ENCODE measurements around the gene LCA5L.

DNA sequence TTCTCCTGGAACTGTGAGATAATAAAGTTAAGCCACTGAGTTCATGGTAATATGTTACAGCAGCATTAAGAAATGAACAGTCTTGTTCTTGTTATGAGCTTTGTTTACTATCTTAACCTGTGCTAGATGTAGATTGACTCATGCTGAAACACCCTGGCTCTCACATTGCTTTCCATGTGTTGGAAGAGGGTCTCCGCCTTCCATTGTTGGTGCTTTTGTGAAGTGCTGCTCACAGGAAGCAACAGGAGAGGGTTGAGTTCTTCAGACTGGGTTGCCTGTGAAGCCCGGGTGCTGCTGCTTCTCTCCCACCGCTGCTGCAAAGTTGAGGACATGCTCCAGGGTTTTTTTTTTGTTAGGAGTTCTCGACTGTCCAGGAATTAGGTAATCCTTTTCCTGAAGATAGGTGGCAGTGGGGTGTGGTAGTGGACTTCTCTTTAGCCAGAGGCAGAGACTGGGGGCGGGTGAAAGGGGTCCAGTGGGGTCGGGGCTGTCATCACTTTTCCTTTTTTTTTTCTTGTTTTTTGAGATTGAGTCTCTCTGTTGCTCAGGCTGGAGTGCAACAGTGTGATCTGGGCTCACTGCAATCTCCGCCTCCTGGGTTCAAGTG is 68.0 kb downstream of the LCA5L start:
- TF ChIP-seq POLR2A (IDR thresholded peaks at IDR 0.05), result no peak
- TF ChIP-seq, protein P1, sequence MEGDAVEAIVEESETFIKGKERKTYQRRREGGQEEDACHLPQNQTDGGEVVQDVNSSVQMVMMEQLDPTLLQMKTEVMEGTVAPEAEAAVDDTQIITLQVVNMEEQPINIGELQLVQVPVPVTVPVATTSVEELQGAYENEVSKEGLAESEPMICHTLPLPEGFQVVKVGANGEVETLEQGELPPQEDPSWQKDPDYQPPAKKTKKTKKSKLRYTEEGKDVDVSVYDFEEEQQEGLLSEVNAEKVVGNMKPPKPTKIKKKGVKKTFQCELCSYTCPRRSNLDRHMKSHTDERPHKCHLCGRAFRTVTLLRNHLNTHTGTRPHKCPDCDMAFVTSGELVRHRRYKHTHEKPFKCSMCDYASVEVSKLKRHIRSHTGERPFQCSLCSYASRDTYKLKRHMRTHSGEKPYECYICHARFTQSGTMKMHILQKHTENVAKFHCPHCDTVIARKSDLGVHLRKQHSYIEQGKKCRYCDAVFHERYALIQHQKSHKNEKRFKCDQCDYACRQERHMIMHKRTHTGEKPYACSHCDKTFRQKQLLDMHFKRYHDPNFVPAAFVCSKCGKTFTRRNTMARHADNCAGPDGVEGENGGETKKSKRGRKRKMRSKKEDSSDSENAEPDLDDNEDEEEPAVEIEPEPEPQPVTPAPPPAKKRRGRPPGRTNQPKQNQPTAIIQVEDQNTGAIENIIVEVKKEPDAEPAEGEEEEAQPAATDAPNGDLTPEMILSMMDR (IDR thresholded peaks at IDR 0.05), result no peak
- no peak for TF ChIP-seq POLR2AphosphoS5 (IDR thresholded peaks at IDR 0.05)
